HCT116 (cell line): ENCODE results near the gene LCN15.

ENCODE experiments used
- EZH2 ChIP-seq: fragments of 200-600 bp; sonication (generic); IDR thresholded peaks from 2 replicates; pipeline ENCODE4 v1.6.1; 2017; ENCODE audit warnings: antibody characterized with exemption, mixed run types
- MAX ChIP-seq: IDR thresholded peaks from 2 replicates; pipeline ENCODE4 v1.6.1; 2012
- POLR2AphosphoS5 ChIP-seq: IDR thresholded peaks from 2 replicates; pipeline ENCODE4 v1.6.1; 2011; ENCODE audit warnings: mild to moderate bottlenecking, low read depth, low read length, moderate library complexity
- RAD21 ChIP-seq: IDR thresholded peaks from 2 replicates; pipeline ENCODE4 v1.6.1; 2012; ENCODE audit warnings: low read depth, mild to moderate bottlenecking
- SRF ChIP-seq: IDR thresholded peaks from 2 replicates; pipeline ENCODE4 v1.6.1; 2012; ENCODE audit warnings: low read depth
- ZFX ChIP-seq: fragments of 450-650 bp; IDR thresholded peaks from 2 replicates; pipeline ENCODE4 v1.6.1; 2017
- TF ChIP-seq, protein P1 (sequence below), 3 experiments: fragments of 200-600 bp in 1 of 3; sonication (generic) in 1 of 3; IDR thresholded peaks in 2 of 3; conservative IDR thresholded peaks in 1 of 3; 2 replicates each; pipeline ENCODE4 v1.5.1; 2012 to 2017; ENCODE audit warnings: low read depth in 2 of 3, low read length in 2 of 3, antibody characterized with exemption in 1 of 3, borderline replicate concordance in 1 of 3, control low read depth in 1 of 3, mild to moderate bottlenecking in 1 of 3, mixed read lengths in 1 of 3, mixed run types in 1 of 3, moderate library complexity in 1 of 3; ENCODE audit not compliant: insufficient read depth in 1 of 3
- TF ChIP-seq, protein P2 (sequence below): IDR thresholded peaks from 2 replicates; pipeline ENCODE4 v1.6.1; 2012; ENCODE audit warnings: low read depth

DNA sequence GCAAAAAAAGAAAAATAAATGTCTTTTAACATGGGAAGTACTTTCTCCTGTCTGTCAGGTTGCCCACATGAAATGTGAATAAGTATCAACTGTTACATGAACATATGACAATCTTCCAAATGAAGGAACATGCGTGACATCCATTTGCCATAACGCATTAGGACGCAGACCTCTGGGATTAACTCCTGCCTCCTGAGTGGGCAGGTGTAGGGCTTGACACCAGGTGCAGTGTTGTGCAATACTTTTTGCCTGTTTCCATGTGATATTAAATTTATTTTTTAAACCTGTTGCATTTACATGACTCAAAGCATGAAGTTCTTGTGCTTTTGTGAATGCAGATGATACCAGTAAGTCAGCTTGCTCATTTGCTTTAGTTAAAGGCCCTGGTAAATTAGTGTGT, 18.1 kb upstream of the LCN15 start:
- TF ChIP-seq EZH2 (no peak), POLR2AphosphoS5 (no peak), MAX (no peak), SRF (no peak), RAD21 (no peak), ZFX (no peak)
- TF ChIP-seq, protein P1, sequence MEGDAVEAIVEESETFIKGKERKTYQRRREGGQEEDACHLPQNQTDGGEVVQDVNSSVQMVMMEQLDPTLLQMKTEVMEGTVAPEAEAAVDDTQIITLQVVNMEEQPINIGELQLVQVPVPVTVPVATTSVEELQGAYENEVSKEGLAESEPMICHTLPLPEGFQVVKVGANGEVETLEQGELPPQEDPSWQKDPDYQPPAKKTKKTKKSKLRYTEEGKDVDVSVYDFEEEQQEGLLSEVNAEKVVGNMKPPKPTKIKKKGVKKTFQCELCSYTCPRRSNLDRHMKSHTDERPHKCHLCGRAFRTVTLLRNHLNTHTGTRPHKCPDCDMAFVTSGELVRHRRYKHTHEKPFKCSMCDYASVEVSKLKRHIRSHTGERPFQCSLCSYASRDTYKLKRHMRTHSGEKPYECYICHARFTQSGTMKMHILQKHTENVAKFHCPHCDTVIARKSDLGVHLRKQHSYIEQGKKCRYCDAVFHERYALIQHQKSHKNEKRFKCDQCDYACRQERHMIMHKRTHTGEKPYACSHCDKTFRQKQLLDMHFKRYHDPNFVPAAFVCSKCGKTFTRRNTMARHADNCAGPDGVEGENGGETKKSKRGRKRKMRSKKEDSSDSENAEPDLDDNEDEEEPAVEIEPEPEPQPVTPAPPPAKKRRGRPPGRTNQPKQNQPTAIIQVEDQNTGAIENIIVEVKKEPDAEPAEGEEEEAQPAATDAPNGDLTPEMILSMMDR (IDR thresholded peaks at IDR 0.05 in 2 of 3, conservative IDR thresholded peaks at IDR 0.05 in 1 of 3; ENCODE audit: borderline replicate concordance in 1 of 3, insufficient read depth in 1 of 3, low read depth in 2 of 3, low read length in 2 of 3), result no peak
- TF ChIP-seq, protein P2, sequence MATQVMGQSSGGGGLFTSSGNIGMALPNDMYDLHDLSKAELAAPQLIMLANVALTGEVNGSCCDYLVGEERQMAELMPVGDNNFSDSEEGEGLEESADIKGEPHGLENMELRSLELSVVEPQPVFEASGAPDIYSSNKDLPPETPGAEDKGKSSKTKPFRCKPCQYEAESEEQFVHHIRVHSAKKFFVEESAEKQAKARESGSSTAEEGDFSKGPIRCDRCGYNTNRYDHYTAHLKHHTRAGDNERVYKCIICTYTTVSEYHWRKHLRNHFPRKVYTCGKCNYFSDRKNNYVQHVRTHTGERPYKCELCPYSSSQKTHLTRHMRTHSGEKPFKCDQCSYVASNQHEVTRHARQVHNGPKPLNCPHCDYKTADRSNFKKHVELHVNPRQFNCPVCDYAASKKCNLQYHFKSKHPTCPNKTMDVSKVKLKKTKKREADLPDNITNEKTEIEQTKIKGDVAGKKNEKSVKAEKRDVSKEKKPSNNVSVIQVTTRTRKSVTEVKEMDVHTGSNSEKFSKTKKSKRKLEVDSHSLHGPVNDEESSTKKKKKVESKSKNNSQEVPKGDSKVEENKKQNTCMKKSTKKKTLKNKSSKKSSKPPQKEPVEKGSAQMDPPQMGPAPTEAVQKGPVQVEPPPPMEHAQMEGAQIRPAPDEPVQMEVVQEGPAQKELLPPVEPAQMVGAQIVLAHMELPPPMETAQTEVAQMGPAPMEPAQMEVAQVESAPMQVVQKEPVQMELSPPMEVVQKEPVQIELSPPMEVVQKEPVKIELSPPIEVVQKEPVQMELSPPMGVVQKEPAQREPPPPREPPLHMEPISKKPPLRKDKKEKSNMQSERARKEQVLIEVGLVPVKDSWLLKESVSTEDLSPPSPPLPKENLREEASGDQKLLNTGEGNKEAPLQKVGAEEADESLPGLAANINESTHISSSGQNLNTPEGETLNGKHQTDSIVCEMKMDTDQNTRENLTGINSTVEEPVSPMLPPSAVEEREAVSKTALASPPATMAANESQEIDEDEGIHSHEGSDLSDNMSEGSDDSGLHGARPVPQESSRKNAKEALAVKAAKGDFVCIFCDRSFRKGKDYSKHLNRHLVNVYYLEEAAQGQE, result no peak
